Measurements from ENCODE around the gene PAN2. TPM values are rescaled to one million over a fixed set of nuclear protein-coding genes. Genes with fewer than 3 reads are reported as not detected.

The PAN2 gene
- total RNA-seq, 1 experiment from 2014 or later = 15.3 TPM

- H3K27me3 ChIP-seq (ENCODE audit: low read length) = no peaks in the 10 kb centered on the region
- TF ChIP-seq EZH2 (IDR thresholded peaks at IDR 0.05; ENCODE audit: low read length, unreplicated experiment) (no peak), EZH2phosphoT487 (IDR thresholded peaks at IDR 0.05; ENCODE audit: borderline replicate concordance, low read length) (no peak), CTCF (conservative IDR thresholded peaks at IDR 0.05; ENCODE audit: low read depth, low read length) (no peak)
- no peak overlapping the region for H2AFZ ChIP-seq (ENCODE audit: low read length)
- H3K36me3 ChIP-seq (ENCODE audit: low read depth, low read length) = peaks cover 60% of the 10 kb centered on the region
- ChIA-PET POLR2A (ENCODE audit: unreplicated experiment) (no interaction called here), CTCF (no interaction called here)
- H3K9ac ChIP-seq (ENCODE audit: low read length) = no peak overlapping the region
- H3K9me3 ChIP-seq (ENCODE audit: low read length) = no peaks in the 10 kb centered on the region
- peaks cover 7% of the 10 kb centered on the region; the same call in 1 of the 2 replicates for H3K79me2 ChIP-seq (ENCODE audit: low read length)
- no peaks in the 10 kb centered on the region for H3K4me1 ChIP-seq (ENCODE audit: insufficient read depth, low read length)
- DNase-seq (no peak), ATAC-seq (no peak)
- H3K9me2 ChIP-seq (replicated peaks; ENCODE audit: low read length) = no peaks in the 10 kb centered on the region
- no peak overlapping the region for H3K4me3 ChIP-seq (ENCODE audit: low read length)
- no TSS peak for BruUV-seq (replicated peaks)
- no peak overlapping the region for H3K27ac ChIP-seq (ENCODE audit: low read length)
- H3F3A ChIP-seq (ENCODE audit: low read length, unreplicated experiment) = no peaks in the 10 kb centered on the region
- intact Hi-C loops (cut with micrococcal nuclease) = no loop called here
- H4K20me1 ChIP-seq (ENCODE audit: low read length) = no peaks in the 10 kb centered on the region; the same call in 1 of the 2 replicates
- no peak overlapping the region for H3K4me2 ChIP-seq (ENCODE audit: low read length)
Measured at GRCh38 chr12:56282030-56282429, 51.8 kb downstream of the PAN2 start.

DNA sequence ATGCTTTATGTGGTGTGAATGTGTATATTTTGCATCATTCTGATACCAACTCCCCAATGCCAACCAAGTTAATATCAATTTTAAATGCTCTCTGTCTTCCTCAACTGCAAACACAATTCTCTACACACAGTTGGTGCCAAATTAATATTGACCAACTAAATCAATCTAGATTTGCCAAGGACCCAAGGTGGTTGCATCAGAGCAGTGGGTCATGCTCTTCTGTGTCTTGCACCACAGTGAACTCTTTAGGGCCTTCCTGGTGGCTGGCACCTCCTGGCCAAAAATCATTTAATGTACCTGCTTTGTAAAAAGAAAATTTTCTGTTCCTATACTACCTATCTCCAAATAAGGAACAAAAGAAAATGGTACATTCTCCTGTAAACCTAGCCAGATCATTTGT, 53.0 kb downstream of the PAN2 start:
- Histone ChIP-seq H3K79me2 (ENCODE audit: low read length) (no peaks in the 10 kb centered on the region), H3K4me3 (ENCODE audit: low read length) (no peak overlapping the region), H3K27ac (ENCODE audit: low read length) (no peak overlapping the region), H3F3A (ENCODE audit: low read length, unreplicated experiment) (no peaks in the 10 kb centered on the region), H3K4me1 (ENCODE audit: insufficient read depth, low read length) (no peaks in the 10 kb centered on the region), H2AFZ (ENCODE audit: low read length) (no peak overlapping the region), H3K36me3 (ENCODE audit: low read depth, low read length) (peaks cover 57% of the 10 kb centered on the region), H3K4me2 (ENCODE audit: low read length) (no peak overlapping the region), H3K9me2 (replicated peaks; ENCODE audit: low read length) (no peaks in the 10 kb centered on the region), H3K9me3 (ENCODE audit: low read length) (no peaks in the 10 kb centered on the region), H3K27me3 (ENCODE audit: low read length) (no peaks in the 10 kb centered on the region), H3K9ac (ENCODE audit: low read length) (no peak overlapping the region), H4K20me1 (ENCODE audit: low read length) (no peaks in the 10 kb centered on the region)
- intact Hi-C loops (cut with micrococcal nuclease) = no loop called here
- no peak for TF ChIP-seq EZH2phosphoT487 (IDR thresholded peaks at IDR 0.05; ENCODE audit: borderline replicate concordance, low read length)
- no peak for TF ChIP-seq EZH2 (IDR thresholded peaks at IDR 0.05; ENCODE audit: low read length, unreplicated experiment)
- no peak for TF ChIP-seq CTCF (conservative IDR thresholded peaks at IDR 0.05; ENCODE audit: low read depth, low read length)
- DNase-seq = no peak
- ChIA-PET CTCF (no interaction called here), POLR2A (ENCODE audit: unreplicated experiment) (no interaction called here)
- BruUV-seq (replicated peaks) = no TSS peak
- ATAC-seq = no peak

GRCh38 chr12:56278905-56279304, 54.9 kb downstream of the PAN2 start:
- no peak overlapping the region for H2AFZ ChIP-seq (ENCODE audit: low read length)
- intact Hi-C loops (cut with micrococcal nuclease) = no loop called here
- H3K9me3 ChIP-seq (ENCODE audit: low read length) = no peaks in the 10 kb centered on the region
- no peaks in the 10 kb centered on the region for H3K27me3 ChIP-seq (ENCODE audit: low read length)
- no peak overlapping the region for H3K9ac ChIP-seq (ENCODE audit: low read length)
- TF ChIP-seq EZH2phosphoT487 (IDR thresholded peaks at IDR 0.05; ENCODE audit: borderline replicate concordance, low read length) = no peak
- no peak for TF ChIP-seq EZH2 (IDR thresholded peaks at IDR 0.05; ENCODE audit: low read length, unreplicated experiment)
- no peak for TF ChIP-seq CTCF (conservative IDR thresholded peaks at IDR 0.05; ENCODE audit: low read depth, low read length)
- no peak overlapping the region for H3K4me2 ChIP-seq (ENCODE audit: low read length)
- H3K79me2 ChIP-seq (ENCODE audit: low read length) = no peaks in the 10 kb centered on the region
- H3K4me3 ChIP-seq (ENCODE audit: low read length) = no peak overlapping the region
- no peak overlapping the region for H3K27ac ChIP-seq (ENCODE audit: low read length)
- ATAC-seq = no peak
- POLR2A ChIA-PET (ENCODE audit: unreplicated experiment) = no interaction called here
- H3K36me3 ChIP-seq (ENCODE audit: low read depth, low read length) = peaks cover 64% of the 10 kb centered on the region
- H4K20me1 ChIP-seq (ENCODE audit: low read length) = no peaks in the 10 kb centered on the region
- DNase-seq = no peak
- H3K4me1 ChIP-seq (ENCODE audit: insufficient read depth, low read length) = no peaks in the 10 kb centered on the region
- no peaks in the 10 kb centered on the region for H3K9me2 ChIP-seq (replicated peaks; ENCODE audit: low read length)
- BruUV-seq (replicated peaks) = no TSS peak
- CTCF ChIA-PET = no interaction called here
- no peaks in the 10 kb centered on the region for H3F3A ChIP-seq (ENCODE audit: low read length, unreplicated experiment)

Measured in PC-3 (cell line).